Measurements from ENCODE around the gene KIN. TPM values are rescaled to one million over a fixed set of nuclear protein-coding genes. Genes with fewer than 3 reads are reported as not detected.

The KIN gene
- total RNA-seq, 4 donors from 2014 or later = 2.7 to 13.8 (median 7.5) TPM

GRCh38 chr10:7702288-7702812 lies 85.4 kb downstream of the KIN start:
- WGBS = 87% methylated on average over 4 of the region's 4 CpGs

DNA sequence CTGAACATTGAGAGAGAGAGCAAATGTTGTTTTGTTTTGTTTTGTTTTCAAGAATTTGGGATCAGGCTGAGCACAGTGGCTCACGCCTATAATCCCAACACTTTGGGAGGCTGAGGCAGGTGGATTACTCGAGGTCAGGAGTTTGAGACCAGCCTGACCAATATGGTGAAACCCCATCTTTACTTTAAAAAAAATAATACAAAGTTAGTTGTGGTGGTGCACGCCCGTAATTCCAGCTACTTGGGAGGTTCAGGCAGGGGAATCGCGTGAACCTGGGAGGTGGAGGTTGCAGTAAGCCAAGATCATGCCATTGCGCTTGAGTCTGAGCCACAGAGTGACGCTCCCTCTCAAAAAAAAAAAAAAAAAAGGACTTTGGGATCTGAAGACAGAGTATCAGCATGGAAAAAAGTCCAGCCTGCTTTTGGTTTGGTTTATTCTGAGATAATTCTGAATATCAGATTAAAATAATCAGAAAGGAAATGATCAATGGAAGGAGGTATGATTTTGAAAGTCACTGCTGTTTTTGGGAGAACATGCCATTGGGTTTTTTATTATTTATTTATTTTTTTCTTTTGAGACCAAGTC lies 86.5 kb downstream of the KIN start:
- Histone ChIP-seq H3K36me3 (no peaks in the 10 kb centered on the region), H3K27ac (no peak overlapping the region), H3K4me3 (no peak overlapping the region), H3K27me3 (peaks cover 36% of the 10 kb centered on the region), H3K4me1 (no peaks in the 10 kb centered on the region), H3K9me3 (no peaks in the 10 kb centered on the region)
- TF ChIP-seq CTCF (IDR thresholded peaks at IDR 0.05) (no peak), POLR2A (IDR thresholded peaks at IDR 0.05) (no peak), EP300 (IDR thresholded peaks at IDR 0.05) (no peak), POLR2AphosphoS5 (IDR thresholded peaks at IDR 0.05) (no peak)
- WGBS = 82% methylated on average over 8 of the region's 8 CpGs
- DNase-seq (ENCODE audit: low spot score in 2 of 2) = no peak

More at GRCh38 chr10:7702288-7702812, 85.4 kb downstream of the KIN start:
- H3K4me3 ChIP-seq = no peak overlapping the region
- H3K36me3 ChIP-seq = no peaks in the 10 kb centered on the region
- no peaks in the 10 kb centered on the region for H3K9me3 ChIP-seq
- peaks cover 39% of the 10 kb centered on the region for H3K27me3 ChIP-seq
- TF ChIP-seq EP300 (IDR thresholded peaks at IDR 0.05) = no peak
- no peak for TF ChIP-seq CTCF (IDR thresholded peaks at IDR 0.05)
- TF ChIP-seq POLR2AphosphoS5 (IDR thresholded peaks at IDR 0.05) = no peak
- no peak for TF ChIP-seq POLR2A (IDR thresholded peaks at IDR 0.05)
- H3K27ac ChIP-seq = no peak overlapping the region
- no peak for DNase-seq (ENCODE audit: low spot score in 2 of 2)
- H3K4me1 ChIP-seq = no peaks in the 10 kb centered on the region

Other genes with a start within 250 kb of the KIN start
- 10 to 100 TPM in 1 of 4 donors, 1 to 10 TPM in 3; 3.8 to 11.3 (median 4.4) TPM for gene ITIH5, start 121.0 kb downstream of the KIN start, total RNA-seq
- gene ITIH2, start 84.7 kb downstream of the KIN start, total RNA-seq = under 1 TPM in 1 of 4 donors, not detected in 3; 0.24 TPM
- 100 to 1,000 TPM; 188 to 226 (median 205) TPM for gene ATP5F1C, start 184 bp upstream of the KIN start, total RNA-seq
- 10 to 100 TPM in 2 of 4 donors, 1 to 10 TPM in 2; 5.6 to 13.3 (median 10.3) TPM for gene TAF3, start 30.5 kb upstream of the KIN start, total RNA-seq

All from suprapubic skin (tissue), 4 donors.